Measurements from ENCODE around the gene SOX4. TPM values are rescaled to one million over a fixed set of nuclear protein-coding genes. Genes with fewer than 3 reads are reported as not detected.

Gene SOX4
- total and polyA plus RNA-seq, 2 experiments from 2014 or later: 164 to 235 TPM

DNA sequence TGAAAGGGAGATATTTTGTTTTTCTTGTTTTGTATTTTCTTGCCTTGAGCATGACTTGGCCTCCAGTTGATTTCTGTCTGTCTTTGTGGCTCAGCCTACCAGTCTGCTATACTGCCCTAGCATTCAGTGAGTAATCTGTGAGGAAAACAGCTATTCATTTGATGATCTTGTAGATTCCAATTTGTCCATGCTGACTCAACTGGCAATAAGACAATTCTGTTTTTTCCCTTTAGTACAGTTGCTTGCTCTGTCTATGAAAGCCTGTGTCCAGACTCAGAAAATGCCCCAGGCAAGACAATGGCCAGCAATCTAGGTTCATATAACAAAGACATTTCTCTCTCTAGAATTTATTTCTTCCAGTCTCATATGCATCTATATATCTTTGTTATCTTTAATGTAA lies 10.9 kb upstream of the SOX4 start:
- no peak overlapping the region for H3K4me2 ChIP-seq
- no peak overlapping the region for H3K27ac Mint-ChIP-seq
- H3K27me3 ChIP-seq (ENCODE audit: insufficient read depth): peaks cover 19% of the 10 kb centered on the region
- no peaks in the 10 kb centered on the region for H3K79me2 ChIP-seq (replicated peaks; ENCODE audit: insufficient read depth)
- H3K36me3 Mint-ChIP-seq (ENCODE audit: low read depth): peaks cover 16% of the 10 kb centered on the region; the same call in 2 of the 3 replicates
- no peak overlapping the region for H3K4me3 Mint-ChIP-seq
- no peaks in the 10 kb centered on the region for H4K20me1 ChIP-seq (replicated peaks; ENCODE audit: insufficient read depth)
- ATAC-seq (no peak), DNase-seq (ENCODE audit: low spot score) (no peak)
- peaks cover 9% of the 10 kb centered on the region; the same call in 1 of the 2 replicates for H3K36me3 ChIP-seq (ENCODE audit: insufficient read depth)
- no peaks in the 10 kb centered on the region; the same call in 1 of the 2 replicates for H3F3A ChIP-seq (replicated peaks; ENCODE audit: low read depth)
- H3K27ac ChIP-seq (ENCODE audit: low read depth): no peak overlapping the region
- no peaks in the 10 kb centered on the region for H3K9me2 ChIP-seq (ENCODE audit: insufficient read depth)
- H3K4me1 Mint-ChIP-seq: peaks cover 3% of the 10 kb centered on the region; the same call in 2 of the 3 replicates
- H2AFZ ChIP-seq: no peak overlapping the region
- peaks cover 29% of the 10 kb centered on the region for H3K9me3 Mint-ChIP-seq
- peaks cover 9% of the 10 kb centered on the region for H3K27me3 Mint-ChIP-seq (ENCODE audit: insufficient read depth, low read depth, poor library complexity)
- TF ChIP-seq EZH2phosphoT487 (IDR thresholded peaks at IDR 0.05; ENCODE audit: unreplicated experiment): no peak
- TF ChIP-seq, protein P1, sequence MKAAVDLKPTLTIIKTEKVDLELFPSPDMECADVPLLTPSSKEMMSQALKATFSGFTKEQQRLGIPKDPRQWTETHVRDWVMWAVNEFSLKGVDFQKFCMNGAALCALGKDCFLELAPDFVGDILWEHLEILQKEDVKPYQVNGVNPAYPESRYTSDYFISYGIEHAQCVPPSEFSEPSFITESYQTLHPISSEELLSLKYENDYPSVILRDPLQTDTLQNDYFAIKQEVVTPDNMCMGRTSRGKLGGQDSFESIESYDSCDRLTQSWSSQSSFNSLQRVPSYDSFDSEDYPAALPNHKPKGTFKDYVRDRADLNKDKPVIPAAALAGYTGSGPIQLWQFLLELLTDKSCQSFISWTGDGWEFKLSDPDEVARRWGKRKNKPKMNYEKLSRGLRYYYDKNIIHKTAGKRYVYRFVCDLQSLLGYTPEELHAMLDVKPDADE (IDR thresholded peaks at IDR 0.05): no peak
- no peak for TF ChIP-seq EZH2 (IDR thresholded peaks at IDR 0.05; ENCODE audit: low read depth, unreplicated experiment)
- TF ChIP-seq STAT1 (IDR thresholded peaks at IDR 0.05; ENCODE audit: unreplicated experiment): no peak
- TF ChIP-seq, protein P2, sequence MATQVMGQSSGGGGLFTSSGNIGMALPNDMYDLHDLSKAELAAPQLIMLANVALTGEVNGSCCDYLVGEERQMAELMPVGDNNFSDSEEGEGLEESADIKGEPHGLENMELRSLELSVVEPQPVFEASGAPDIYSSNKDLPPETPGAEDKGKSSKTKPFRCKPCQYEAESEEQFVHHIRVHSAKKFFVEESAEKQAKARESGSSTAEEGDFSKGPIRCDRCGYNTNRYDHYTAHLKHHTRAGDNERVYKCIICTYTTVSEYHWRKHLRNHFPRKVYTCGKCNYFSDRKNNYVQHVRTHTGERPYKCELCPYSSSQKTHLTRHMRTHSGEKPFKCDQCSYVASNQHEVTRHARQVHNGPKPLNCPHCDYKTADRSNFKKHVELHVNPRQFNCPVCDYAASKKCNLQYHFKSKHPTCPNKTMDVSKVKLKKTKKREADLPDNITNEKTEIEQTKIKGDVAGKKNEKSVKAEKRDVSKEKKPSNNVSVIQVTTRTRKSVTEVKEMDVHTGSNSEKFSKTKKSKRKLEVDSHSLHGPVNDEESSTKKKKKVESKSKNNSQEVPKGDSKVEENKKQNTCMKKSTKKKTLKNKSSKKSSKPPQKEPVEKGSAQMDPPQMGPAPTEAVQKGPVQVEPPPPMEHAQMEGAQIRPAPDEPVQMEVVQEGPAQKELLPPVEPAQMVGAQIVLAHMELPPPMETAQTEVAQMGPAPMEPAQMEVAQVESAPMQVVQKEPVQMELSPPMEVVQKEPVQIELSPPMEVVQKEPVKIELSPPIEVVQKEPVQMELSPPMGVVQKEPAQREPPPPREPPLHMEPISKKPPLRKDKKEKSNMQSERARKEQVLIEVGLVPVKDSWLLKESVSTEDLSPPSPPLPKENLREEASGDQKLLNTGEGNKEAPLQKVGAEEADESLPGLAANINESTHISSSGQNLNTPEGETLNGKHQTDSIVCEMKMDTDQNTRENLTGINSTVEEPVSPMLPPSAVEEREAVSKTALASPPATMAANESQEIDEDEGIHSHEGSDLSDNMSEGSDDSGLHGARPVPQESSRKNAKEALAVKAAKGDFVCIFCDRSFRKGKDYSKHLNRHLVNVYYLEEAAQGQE (IDR thresholded peaks at IDR 0.05; ENCODE audit: unreplicated experiment): no peak
- TF ChIP-seq, protein P3, sequence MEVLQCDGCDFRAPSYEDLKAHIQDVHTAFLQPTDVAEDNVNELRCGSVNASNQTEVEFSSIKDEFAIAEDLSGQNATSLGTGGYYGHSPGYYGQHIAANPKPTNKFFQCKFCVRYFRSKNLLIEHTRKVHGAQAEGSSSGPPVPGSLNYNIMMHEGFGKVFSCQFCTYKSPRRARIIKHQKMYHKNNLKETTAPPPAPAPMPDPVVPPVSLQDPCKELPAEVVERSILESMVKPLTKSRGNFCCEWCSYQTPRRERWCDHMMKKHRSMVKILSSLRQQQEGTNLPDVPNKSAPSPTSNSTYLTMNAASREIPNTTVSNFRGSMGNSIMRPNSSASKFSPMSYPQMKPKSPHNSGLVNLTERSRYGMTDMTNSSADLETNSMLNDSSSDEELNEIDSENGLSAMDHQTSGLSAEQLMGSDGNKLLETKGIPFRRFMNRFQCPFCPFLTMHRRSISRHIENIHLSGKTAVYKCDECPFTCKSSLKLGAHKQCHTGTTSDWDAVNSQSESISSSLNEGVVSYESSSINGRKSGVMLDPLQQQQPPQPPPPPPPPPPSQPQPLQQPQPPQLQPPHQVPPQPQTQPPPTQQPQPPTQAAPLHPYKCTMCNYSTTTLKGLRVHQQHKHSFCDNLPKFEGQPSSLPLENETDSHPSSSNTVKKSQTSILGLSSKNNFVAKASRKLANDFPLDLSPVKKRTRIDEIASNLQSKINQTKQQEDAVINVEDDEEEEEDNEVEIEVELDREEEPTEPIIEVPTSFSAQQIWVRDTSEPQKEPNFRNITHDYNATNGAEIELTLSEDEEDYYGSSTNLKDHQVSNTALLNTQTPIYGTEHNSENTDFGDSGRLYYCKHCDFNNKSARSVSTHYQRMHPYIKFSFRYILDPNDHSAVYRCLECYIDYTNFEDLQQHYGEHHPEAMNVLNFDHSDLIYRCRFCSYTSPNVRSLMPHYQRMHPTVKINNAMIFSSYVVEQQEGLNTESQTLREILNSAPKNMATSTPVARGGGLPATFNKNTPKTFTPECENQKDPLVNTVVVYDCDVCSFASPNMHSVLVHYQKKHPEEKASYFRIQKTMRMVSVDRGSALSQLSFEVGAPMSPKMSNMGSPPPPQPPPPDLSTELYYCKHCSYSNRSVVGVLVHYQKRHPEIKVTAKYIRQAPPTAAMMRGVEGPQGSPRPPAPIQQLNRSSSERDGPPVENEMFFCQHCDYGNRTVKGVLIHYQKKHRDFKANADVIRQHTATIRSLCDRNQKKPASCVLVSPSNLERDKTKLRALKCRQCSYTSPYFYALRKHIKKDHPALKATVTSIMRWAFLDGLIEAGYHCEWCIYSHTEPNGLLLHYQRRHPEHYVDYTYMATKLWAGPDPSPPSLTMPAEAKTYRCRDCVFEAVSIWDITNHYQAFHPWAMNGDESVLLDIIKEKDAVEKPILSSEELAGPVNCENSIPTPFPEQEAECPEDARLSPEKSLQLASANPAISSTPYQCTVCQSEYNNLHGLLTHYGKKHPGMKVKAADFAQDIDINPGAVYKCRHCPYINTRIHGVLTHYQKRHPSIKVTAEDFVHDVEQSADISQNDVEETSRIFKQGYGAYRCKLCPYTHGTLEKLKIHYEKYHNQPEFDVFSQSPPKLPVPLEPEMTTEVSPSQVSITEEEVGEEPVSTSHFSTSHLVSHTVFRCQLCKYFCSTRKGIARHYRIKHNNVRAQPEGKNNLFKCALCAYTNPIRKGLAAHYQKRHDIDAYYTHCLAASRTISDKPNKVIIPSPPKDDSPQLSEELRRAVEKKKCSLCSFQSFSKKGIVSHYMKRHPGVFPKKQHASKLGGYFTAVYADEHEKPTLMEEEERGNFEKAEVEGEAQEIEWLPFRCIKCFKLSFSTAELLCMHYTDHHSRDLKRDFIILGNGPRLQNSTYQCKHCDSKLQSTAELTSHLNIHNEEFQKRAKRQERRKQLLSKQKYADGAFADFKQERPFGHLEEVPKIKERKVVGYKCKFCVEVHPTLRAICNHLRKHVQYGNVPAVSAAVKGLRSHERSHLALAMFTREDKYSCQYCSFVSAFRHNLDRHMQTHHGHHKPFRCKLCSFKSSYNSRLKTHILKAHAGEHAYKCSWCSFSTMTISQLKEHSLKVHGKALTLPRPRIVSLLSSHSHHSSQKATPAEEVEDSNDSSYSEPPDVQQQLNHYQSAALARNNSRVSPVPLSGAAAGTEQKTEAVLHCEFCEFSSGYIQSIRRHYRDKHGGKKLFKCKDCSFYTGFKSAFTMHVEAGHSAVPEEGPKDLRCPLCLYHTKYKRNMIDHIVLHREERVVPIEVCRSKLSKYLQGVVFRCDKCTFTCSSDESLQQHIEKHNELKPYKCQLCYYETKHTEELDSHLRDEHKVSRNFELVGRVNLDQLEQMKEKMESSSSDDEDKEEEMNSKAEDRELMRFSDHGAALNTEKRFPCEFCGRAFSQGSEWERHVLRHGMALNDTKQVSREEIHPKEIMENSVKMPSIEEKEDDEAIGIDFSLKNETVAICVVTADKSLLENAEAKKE (CRISPR knock-in tag; IDR thresholded peaks at IDR 0.05): no peak
- TF ChIP-seq ZNF114 (CRISPR knock-in tag; IDR thresholded peaks at IDR 0.05): no peak
- no peak for TF ChIP-seq ZNF331 (CRISPR knock-in tag; IDR thresholded peaks at IDR 0.05; ENCODE audit: low read depth)
- TF ChIP-seq, protein P4, sequence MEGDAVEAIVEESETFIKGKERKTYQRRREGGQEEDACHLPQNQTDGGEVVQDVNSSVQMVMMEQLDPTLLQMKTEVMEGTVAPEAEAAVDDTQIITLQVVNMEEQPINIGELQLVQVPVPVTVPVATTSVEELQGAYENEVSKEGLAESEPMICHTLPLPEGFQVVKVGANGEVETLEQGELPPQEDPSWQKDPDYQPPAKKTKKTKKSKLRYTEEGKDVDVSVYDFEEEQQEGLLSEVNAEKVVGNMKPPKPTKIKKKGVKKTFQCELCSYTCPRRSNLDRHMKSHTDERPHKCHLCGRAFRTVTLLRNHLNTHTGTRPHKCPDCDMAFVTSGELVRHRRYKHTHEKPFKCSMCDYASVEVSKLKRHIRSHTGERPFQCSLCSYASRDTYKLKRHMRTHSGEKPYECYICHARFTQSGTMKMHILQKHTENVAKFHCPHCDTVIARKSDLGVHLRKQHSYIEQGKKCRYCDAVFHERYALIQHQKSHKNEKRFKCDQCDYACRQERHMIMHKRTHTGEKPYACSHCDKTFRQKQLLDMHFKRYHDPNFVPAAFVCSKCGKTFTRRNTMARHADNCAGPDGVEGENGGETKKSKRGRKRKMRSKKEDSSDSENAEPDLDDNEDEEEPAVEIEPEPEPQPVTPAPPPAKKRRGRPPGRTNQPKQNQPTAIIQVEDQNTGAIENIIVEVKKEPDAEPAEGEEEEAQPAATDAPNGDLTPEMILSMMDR (conservative IDR thresholded peaks at IDR 0.05; ENCODE audit: low read depth in 2 of 2): no peak
- TF ChIP-seq POLR2AphosphoS5 (IDR thresholded peaks at IDR 0.05; ENCODE audit: low read depth): no peak
- TF ChIP-seq JUNB (IDR thresholded peaks at IDR 0.05; ENCODE audit: unreplicated experiment): no peak
- TF ChIP-seq NANOG (IDR thresholded peaks at IDR 0.05; ENCODE audit: borderline replicate concordance): no peak
- no peak for TF ChIP-seq CREB1 (CRISPR knock-in tag; IDR thresholded peaks at IDR 0.05; ENCODE audit: low read depth)
- H3K4me3 ChIP-seq: no peak overlapping the region
- H3K4me1 ChIP-seq (ENCODE audit: insufficient read depth): peaks cover 4% of the 10 kb centered on the region; the same call in 1 of the 2 replicates

All from GM23338 (cell line).